Measurements from ENCODE around the gene METTL3.

METTL3 gene

DNA sequence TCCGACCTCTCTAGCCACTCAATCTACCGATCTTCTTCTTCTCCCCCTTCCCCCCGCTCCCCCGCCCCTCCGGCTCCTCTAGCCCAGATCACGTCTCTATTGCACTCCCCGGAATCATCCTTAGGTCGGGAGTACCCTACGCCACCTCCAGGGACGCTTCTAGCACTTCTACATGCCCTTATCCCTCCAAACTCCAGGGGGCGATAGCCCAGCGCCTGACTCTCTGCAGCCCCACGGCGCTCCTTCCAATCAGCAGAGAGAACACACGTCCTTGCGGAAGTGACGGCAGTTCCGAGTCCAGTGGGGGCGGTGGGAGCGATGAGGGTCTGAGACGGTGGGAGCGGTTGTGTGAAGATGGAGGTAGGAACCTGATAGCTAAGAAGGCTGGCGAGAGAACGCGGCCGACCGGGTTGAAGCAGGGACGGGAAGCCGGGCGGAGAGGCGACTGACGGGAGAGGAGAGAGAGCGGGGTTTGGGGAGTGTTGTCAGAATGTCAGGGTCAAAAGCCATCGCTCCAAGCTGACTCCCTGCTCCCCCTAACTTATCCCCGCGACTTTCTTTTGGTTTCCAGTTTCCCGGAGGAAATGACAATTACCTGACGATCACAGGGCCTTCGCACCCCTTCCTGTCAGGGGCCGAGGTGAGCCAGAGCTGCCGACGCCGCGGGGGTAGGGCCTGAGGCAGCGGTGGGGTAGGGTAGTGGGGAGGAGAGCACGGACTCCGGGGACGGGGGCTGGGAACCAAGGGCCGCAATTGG lies 34.0 kb downstream of the METTL3 start, which contains the start of the genes RAB2B and TOX4:
TSS of gene RAB2B (minus strand) at position 35 of the 757 bp plus-strand sequence. CDS start 87 bp downstream, outside the sequence.
TSS of gene TOX4 (plus strand) at position 271 of the 757 bp plus-strand sequence. CDS start at position 355, 84 bp downstream.
- H3K4me3 ChIP-seq (ENCODE audit: control insufficient read depth, low read depth, low read length) = peak within 1 kb of the TSS; percentile 98
- TF ChIP-seq CTCF (conservative IDR thresholded peaks at IDR 0.05; ENCODE audit: control insufficient read depth, insufficient read depth, low read depth, low read length) = peak; percentile 99
- DNase-seq (ENCODE audit: low read depth) = peak; percentile 98

GRCh38 chr14:21476523-21476924 lies 34.6 kb downstream of the METTL3 start:
- peak overlapping the region; percentile 98 for H3K4me3 ChIP-seq (ENCODE audit: control insufficient read depth, low read depth, low read length)
- TF ChIP-seq CTCF (conservative IDR thresholded peaks at IDR 0.05; ENCODE audit: control insufficient read depth, insufficient read depth, low read depth, low read length) = no peak
- DNase-seq (ENCODE audit: low read depth) = no peak

DNA sequence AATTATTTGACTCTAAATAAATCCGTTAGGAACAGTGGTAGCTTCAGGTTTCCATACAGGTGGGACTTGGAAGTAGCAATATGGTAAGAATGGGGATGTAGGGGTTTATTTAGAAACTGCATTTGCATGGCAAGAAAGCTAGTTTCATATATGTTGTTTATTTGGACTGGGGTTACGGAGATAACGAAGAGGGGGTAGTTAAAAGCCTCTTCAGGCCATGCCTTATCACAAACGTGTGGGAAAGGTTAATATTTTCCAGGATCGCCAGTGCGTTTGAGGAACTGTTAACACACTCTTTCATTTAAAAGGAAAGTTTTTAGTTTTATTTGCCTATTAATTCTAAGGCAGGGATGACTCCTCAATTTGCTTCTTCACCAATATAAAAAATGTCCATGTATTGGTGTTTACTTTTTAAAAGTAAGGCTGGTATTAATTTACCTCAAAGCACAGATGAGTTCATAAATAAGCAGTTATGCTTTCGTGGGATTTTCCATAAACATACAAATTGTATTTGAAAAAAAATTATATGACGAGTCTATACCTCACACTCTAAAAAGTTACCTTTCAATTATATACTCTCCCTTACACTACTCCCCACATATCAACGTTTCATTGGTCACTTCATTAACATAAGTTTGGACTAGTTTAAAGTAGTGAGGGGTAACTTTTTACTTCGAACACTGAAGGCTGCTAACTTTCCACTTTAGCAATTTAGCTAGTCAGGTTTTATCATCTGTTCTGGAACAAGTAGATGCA lies 35.2 kb downstream of the METTL3 start:
- DNase-seq (ENCODE audit: low read depth) = no peak
- TF ChIP-seq CTCF (conservative IDR thresholded peaks at IDR 0.05; ENCODE audit: control insufficient read depth, insufficient read depth, low read depth, low read length) = no peak
- H3K4me3 ChIP-seq (ENCODE audit: control insufficient read depth, low read depth, low read length) = peak overlapping the region; percentile 98

GRCh38 chr14:21467616-21468015 lies 43.5 kb downstream of the METTL3 start:
- H3K4me3 ChIP-seq (ENCODE audit: control insufficient read depth, low read depth, low read length) = no peak overlapping the region
- peak; percentile 91 for DNase-seq (ENCODE audit: low read depth)
- TF ChIP-seq CTCF (conservative IDR thresholded peaks at IDR 0.05; ENCODE audit: control insufficient read depth, insufficient read depth, low read depth, low read length) = no peak

- peak within 1 kb of the TSS; percentile 95 for H3K4me3 ChIP-seq (ENCODE audit: control insufficient read depth, low read depth, low read length)
- TF ChIP-seq CTCF (conservative IDR thresholded peaks at IDR 0.05; ENCODE audit: control insufficient read depth, insufficient read depth, low read depth, low read length) = peak; percentile 52
Observed at GRCh38 chr14:21455912-21456667, 55.0 kb downstream of the METTL3 start, which contains the start of gene CHD8. Gene CHD8, minus strand, starts transcription at chr14:21456123. Its CDS starts 24,480 bp downstream, at chr14:21431643.

DNA sequence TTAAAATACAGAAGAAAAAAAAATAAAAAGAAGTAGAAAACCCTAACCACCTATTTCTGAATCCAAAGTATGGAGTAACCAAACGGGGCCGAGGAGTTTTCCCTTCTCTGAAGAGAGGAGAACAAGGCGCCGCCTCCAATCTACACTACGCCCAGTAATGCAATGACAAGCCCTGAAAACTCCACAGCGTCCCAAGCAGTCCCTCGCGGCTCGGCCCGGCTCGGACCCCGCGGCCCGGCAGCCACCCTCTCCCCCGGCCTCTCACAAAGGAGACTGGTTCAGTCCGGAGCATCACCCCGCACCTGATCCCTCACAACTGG lies 55.6 kb downstream of the METTL3 start:
- TF ChIP-seq CTCF (conservative IDR thresholded peaks at IDR 0.05; ENCODE audit: control insufficient read depth, insufficient read depth, low read depth, low read length) = no peak
- peak; percentile 21 for DNase-seq (ENCODE audit: low read depth)

More at GRCh38 chr14:21455912-21456667, 55.0 kb downstream of the METTL3 start, which contains the start of gene CHD8:
- DNase-seq (ENCODE audit: low read depth) = peak; percentile 99

More for the DNA sequence above, 55.6 kb downstream of the METTL3 start:
- peak overlapping the region; percentile 95 for H3K4me3 ChIP-seq (ENCODE audit: control insufficient read depth, low read depth, low read length)
